KMS-11 (cell line): Measurements from ENCODE around the gene KDM2B.

ENCODE experiments used
- H2AFZ ChIP-seq: fragments of 200-600 bp; sonication (generic); 2 replicates; pipeline ENCODE4 v1.6.1; 2016; ENCODE audit warnings: antibody characterized with exemption, mixed run types, low read depth
- H3K27ac ChIP-seq: fragments of 200-600 bp; sonication (generic); 2 replicates; pipeline ENCODE4 v1.6.1; 2016; ENCODE audit warnings: mild to moderate bottlenecking, mixed run types
- H3K27me3 ChIP-seq: fragments of 200-600 bp; sonication (generic); 2 replicates; pipeline ENCODE4 v1.6.1; 2017; ENCODE audit warnings: mild to moderate bottlenecking, low read depth, mixed run types, moderate library complexity; ENCODE audit not compliant: insufficient read depth
- H3K36me3 ChIP-seq: fragments of 200-600 bp; sonication (generic); 2 replicates; pipeline ENCODE4 v1.6.1; 2017; ENCODE audit warnings: mild to moderate bottlenecking, mixed run types; ENCODE audit not compliant: insufficient read depth
- H3K4me1 ChIP-seq: fragments of 200-600 bp; sonication (generic); 2 replicates; pipeline ENCODE4 v1.6.1; 2016; ENCODE audit warnings: mild to moderate bottlenecking, low read depth, mixed run types; ENCODE audit not compliant: poor library complexity, severe bottlenecking
- H3K4me2 ChIP-seq: fragments of 200-600 bp; sonication (generic); 2 replicates; pipeline ENCODE4 v1.7.0; 2016; ENCODE audit warnings: mild to moderate bottlenecking, mixed run types
- H3K4me3 ChIP-seq: fragments of 200-600 bp; sonication (generic); IDR thresholded peaks from 2 replicates; pipeline ENCODE4 v1.6.1; 2017; ENCODE audit warnings: low read depth, low read length, mixed read lengths; ENCODE audit not compliant: insufficient read depth
- H3K79me2 ChIP-seq: fragments of 200-600 bp; sonication (generic); 2 replicates; pipeline ENCODE4 v1.6.1; 2016; ENCODE audit warnings: low read depth, mixed run types; ENCODE audit not compliant: insufficient read depth
- H3K9ac ChIP-seq: fragments of 200-600 bp; sonication (generic); 2 replicates; pipeline ENCODE4 v1.6.1; 2016; ENCODE audit warnings: mild to moderate bottlenecking, mixed run types
- H4K20me1 ChIP-seq: fragments of 200-600 bp; sonication (generic); 2 replicates; pipeline ENCODE4 v1.6.1; 2016; ENCODE audit warnings: mild to moderate bottlenecking, mixed run types; ENCODE audit not compliant: insufficient read depth
- CTCF ChIP-seq: fragments of 200-600 bp; sonication (generic); conservative IDR thresholded peaks from 2 replicates; pipeline ENCODE4 v1.6.1; 2017; ENCODE audit warnings: low read depth, mild to moderate bottlenecking, antibody characterized with exemption, low read length, moderate library complexity, mixed read lengths

KDM2B gene

GRCh38 chr12:121575051-121575450 is 5.8 kb downstream of the KDM2B start:
- Histone ChIP-seq H3K36me3 (no peaks in the 10 kb centered on the region), H3K9ac (no peak overlapping the region), H3K4me1 (no peaks in the 10 kb centered on the region), H2AFZ (no peak overlapping the region), H3K27ac (no peak overlapping the region), H4K20me1 (no peaks in the 10 kb centered on the region), H3K4me2 (no peak overlapping the region), H3K79me2 (no peaks in the 10 kb centered on the region), H3K4me3 (no peak overlapping the region), H3K27me3 (no peaks in the 10 kb centered on the region)
- TF ChIP-seq CTCF, result no peak

GRCh38 chr12:121574025-121574424 is 6.8 kb downstream of the KDM2B start:
- no peak overlapping the region for H3K27ac ChIP-seq

GRCh38 chr12:121571920-121572319 is 8.9 kb downstream of the KDM2B start:
- peaks cover 6% of the 10 kb centered on the region for H3K4me1 ChIP-seq
- H3K9ac ChIP-seq, result no peak overlapping the region
- no peak overlapping the region for H2AFZ ChIP-seq
- H4K20me1 ChIP-seq, result no peaks in the 10 kb centered on the region
- H3K36me3 ChIP-seq, result no peaks in the 10 kb centered on the region
- H3K4me2 ChIP-seq, result no peak overlapping the region
- H3K4me3 ChIP-seq, result no peak overlapping the region
- no peaks in the 10 kb centered on the region for H3K27me3 ChIP-seq
- no peak for TF ChIP-seq CTCF
- no peak overlapping the region for H3K27ac ChIP-seq
- no peaks in the 10 kb centered on the region for H3K79me2 ChIP-seq

More at GRCh38 chr12:121574025-121574424, 6.8 kb downstream of the KDM2B start:
- Histone ChIP-seq H3K79me2 (no peaks in the 10 kb centered on the region), H3K9ac (no peak overlapping the region), H3K4me1 (no peaks in the 10 kb centered on the region), H2AFZ (no peak overlapping the region), H3K27me3 (no peaks in the 10 kb centered on the region), H3K4me3 (no peak overlapping the region), H4K20me1 (no peaks in the 10 kb centered on the region), H3K36me3 (no peaks in the 10 kb centered on the region), H3K4me2 (no peak overlapping the region)
- TF ChIP-seq CTCF, result no peak

GRCh38 chr12:121570467-121571283 is 10.1 kb downstream of the KDM2B start:
- no peak for TF ChIP-seq CTCF
- Histone ChIP-seq H3K4me3 (no peak overlapping the region), H4K20me1 (no peaks in the 10 kb centered on the region), H3K36me3 (no peaks in the 10 kb centered on the region), H3K4me1 (peaks cover 6% of the 10 kb centered on the region), H2AFZ (no peak overlapping the region), H3K4me2 (no peak overlapping the region), H3K27ac (no peak overlapping the region), H3K27me3 (no peaks in the 10 kb centered on the region), H3K9ac (no peak overlapping the region), H3K79me2 (no peaks in the 10 kb centered on the region)
